Right lobe of liver (tissue), 4 donors: ENCODE measurements around the gene DLG1.

Experiments used
- CTCF ChIP-seq, 4 donors: fragments of 200-600 bp in 3 of 4; fragments of 450-650 bp in 1 of 4; IDR thresholded peaks; one replicate each; pipeline versions ENCODE4 v1.5.1 to v1.8.0; 2016 to 2022; ENCODE audit warnings: antibody characterized with exemption in 4 of 4, mild to moderate bottlenecking in 2 of 4
- POLR2A ChIP-seq: fragments of 450-650 bp; IDR thresholded peaks from one replicate; pipeline ENCODE4 v1.6.1; 2017; ENCODE audit warnings: antibody characterized with exemption, mild to moderate bottlenecking
- donor health status: DM: no; HTN: no; CAD: no.
- donor health status: DM: no; HTN: no; CAD: no.
- donor health status: DM: no; HTN: yes; CAD: no.

GRCh38 chr3:197218210-197218609, 80.2 kb downstream of the DLG1 start:
- TF ChIP-seq POLR2A (no peak), CTCF (IDR thresholded peaks at IDR 0.05) (no peak)
